GM21737 (cell line): ENCODE measurements around the gene SULT2B1.
"Not testable (repeated sequence)": the region's sequence is repeated elsewhere in the genome, so short reads cannot be mapped to it uniquely, and the experiment has no call there.

Source experiments
- ATAC-seq: cut with Tn5 transposase; IDR thresholded peaks from one replicate; pipeline ENCODE4 v1.9.1; 2021; ENCODE audit warnings: mild to moderate bottlenecking, moderate library complexity; ENCODE audit not compliant: unreplicated experiment

The SULT2B1 gene

DNA sequence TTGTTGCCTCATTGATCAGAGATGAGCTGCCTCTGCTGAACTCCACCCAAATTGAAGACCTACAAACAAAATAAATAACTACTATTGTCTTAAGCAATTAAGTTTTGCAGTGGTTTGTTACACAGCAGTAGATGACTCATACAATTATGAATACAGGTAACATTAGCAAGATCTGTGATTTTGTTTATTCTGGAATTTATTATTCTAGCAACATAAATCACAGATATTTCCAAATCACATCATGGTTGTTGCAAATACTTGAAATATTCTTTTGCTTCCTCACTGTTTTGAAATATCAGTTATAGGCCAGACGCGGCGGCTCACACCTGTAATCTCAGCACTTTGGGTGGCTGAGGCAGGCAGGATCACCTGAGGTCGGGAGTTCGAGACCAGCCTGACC lies 27.2 kb upstream of the SULT2B1 start:
- no peak for ATAC-seq

DNA sequence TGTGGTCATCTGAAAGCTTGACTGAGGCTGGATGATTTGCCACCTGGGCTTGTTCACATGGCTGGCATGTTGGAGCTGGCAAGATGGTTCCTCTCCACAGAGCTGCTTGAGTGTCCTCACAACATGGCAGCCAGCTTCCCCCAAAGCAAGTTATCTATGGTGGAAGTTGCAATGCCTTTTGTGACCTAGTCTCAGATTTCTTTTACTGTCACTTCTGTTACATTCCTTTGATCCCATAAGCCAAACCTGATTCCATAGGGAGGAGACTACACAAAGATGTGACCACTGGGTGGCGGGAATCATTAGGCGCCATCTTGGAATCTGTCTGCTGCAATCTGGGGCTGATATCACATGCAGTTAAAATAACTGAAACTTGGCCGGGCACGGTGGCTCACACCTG lies 22.8 kb upstream of the SULT2B1 start:
- ATAC-seq, result no peak

DNA sequence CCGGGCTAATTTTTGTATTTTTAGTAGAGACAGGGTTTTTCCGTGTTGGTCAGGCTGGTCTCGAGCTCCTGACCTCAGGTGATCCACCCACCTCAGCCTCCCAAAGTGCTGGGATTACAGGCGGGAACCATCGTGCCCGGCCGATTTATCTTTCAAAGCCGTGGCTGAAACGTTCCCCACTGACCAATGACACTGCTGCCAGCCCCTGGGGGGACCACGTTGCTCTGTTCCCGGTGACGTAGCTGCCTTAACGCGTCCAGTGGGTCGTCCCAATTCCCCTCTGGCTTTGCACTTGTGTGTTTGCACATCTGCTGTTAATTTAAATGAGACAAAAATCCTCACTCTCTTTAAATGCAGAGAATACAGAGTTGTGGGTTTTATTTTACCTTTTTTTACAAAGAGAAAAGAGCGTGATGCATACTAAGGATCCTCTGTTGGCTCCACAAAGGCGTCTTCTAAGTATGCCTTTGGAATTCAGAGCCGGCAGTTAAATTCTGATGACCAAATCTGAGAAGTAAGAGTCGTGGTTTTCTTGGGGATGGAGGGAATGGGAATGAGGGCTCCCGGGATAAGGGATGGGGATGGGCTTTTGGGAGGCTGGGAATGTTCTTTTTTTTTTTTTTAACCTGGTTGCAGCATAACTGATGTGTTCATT lies 21.8 kb upstream of the SULT2B1 start:
- no peak for ATAC-seq

DNA sequence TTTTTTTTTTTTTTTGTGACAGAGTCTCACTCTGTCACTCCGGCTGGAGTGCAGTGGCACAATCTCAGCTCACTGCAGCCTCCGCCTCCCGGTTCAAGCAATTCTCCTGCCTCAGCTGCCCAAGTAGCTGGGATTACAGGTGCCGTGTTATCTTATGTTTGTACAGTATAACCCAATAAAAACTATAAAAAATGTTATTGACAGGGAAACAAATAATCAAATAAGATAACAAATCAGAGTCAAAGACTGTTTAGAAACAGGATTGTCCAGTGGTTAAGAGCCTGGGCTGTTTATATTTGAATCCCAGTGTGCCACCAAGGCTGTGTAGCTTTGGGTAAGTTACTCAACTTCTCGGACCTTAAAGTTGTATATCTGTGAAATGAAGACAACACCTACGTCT lies 21.2 kb upstream of the SULT2B1 start:
- ATAC-seq, result no peak

DNA sequence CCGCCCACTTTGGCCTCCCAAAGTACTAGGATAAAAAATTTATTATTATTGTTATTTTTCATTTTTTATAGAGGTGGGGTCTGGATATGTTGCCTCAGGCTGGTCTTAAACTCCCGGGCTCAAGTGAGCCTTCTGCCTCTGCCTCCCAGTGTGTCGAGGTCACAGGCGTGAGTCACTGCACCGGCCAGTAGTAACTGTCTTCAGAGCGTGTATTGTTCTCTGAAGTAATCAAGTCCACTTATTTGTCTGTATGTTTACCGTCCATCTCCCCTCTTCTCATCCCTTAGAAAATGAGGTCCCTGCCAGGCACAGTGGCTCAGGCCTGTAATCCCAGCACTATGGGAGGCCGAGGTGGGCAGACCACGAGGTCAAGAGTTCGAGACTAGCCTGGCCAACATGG lies 18.2 kb upstream of the SULT2B1 start:
- no peak for ATAC-seq

DNA sequence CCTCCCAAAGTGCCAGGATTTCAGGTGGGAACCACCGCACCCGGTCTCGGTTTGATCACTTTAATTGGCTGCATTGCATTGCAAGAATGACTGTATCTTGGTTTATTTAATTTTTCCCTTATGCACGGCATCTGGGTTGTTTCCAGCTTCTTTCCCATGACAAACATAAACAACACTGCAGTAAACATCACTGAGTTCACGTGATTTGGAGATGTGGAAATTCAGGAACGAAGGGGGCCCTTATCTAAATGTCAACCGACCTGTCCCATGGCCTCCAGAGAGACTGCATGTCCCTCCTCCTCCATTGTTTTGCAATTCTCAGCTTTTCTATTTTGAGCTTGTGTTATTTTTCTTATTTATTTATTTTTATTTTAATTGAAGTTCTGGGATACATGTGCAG lies 14.4 kb upstream of the SULT2B1 start:
- ATAC-seq, result no peak

DNA sequence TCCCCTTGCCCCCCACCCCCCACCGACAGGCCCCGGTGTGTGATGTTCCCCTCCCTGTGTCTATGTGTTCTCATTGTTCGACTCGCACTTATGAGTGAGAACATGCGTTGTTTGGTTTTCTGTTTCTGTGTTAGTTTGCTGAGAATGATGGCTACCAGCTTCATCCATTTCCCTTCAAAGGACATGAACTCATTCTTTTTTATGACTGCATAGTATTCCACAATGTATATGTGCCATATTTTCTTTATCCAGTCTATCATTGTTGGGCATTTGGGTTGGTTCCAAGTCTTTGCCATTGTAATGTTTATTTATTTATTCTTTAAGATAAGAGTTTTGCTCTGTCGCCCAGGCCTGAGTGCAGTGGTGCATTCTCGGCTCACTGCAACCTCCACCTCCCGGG lies 13.9 kb upstream of the SULT2B1 start:
- ATAC-seq, result not testable (repeated sequence)

DNA sequence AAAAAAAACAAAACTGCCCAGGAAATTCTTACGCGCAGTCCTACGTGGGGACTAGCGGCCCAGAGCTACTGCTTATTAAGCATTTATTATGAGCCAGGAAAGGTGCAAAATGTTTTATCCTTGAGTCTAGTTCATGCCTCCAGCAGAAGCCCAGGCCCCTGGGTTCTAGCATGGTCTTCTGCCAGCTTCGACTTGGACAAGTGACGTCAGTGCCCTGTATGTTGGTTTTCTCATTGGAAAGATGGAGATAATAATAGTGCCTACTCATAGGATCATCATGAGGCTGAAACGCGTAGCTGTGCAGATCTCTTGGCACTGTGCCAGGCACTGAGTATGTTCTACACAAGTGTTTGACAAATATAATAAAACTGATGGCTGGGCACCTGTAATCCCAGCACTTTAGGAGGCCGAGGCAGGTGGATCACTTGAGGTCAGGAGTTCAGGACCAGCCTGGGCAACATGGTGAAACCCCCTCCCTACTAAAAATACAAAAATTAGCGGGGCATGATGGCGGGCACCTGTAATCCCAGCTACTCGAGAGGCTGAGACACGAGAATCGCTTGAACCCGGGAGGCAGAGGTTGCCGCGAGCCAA lies 12.4 kb upstream of the SULT2B1 start:
- ATAC-seq, result no peak

DNA sequence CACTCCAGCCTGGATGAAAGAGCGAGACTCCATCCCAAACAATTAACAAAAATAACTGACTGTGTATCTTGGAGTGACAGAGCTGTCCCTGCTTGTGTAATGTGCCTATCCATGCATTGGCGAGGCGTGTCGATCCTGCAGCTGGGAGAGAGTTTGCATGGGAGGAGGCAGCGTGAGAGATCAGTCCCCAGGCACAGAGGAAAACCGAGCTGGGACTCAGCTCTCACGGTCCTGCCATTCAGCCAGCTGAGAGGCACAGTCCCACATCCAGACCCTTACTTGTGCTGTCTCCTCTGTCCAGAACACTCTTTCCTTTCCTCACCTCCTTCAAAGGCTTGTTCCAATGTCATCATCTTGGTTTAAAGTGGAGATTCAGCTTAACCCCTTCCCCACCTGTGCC lies 11.9 kb upstream of the SULT2B1 start:
- no peak for ATAC-seq

DNA sequence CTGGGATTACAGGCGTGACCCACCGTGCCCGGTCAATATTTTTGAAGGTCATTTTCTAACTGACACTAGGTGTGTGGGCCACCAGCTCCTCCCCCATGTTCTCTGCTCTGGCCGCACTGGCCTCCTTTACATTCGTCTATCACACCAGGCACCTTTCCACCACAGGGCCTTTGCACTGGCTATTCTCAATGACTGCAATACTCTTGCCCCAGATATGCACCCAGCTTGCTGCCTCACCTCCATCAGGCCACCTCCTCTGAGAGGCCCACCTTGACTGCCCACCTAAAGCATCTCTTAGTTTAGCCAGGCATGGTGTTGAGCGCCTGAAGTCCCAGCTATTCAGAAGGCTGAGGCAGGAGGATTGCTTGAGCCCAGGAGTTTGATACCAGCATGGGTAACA lies 10.2 kb upstream of the SULT2B1 start:
- ATAC-seq, result no peak

DNA sequence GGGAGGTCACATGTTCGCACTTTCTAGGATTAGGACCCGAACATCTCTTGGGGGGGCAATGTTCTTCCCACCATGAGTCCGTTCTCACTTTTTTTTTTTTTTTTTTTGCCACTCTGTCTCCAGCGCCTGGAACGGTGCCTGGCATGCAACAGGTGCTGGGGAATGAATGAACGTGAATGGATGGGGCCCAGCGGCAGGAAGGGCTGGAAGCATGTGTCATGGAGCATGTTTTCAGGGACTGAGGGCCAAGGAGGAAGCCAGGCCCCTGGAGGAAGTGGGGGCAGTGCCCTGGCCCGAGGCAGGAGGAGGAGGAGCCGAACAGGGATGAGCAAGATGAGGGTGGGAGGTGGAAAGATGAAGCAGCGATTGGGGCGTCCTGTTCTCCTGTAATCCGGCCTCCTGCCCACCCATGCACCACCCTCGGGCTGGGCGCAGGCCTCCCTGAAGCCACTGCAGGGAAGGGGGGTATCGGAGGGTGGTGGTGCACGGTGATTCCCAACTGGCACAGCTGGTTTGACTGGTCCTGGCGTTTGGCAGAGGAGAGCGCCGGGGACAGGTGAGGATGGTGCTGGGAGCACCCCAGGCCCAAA lies 8.8 kb upstream of the SULT2B1 start:
- no peak for ATAC-seq

DNA sequence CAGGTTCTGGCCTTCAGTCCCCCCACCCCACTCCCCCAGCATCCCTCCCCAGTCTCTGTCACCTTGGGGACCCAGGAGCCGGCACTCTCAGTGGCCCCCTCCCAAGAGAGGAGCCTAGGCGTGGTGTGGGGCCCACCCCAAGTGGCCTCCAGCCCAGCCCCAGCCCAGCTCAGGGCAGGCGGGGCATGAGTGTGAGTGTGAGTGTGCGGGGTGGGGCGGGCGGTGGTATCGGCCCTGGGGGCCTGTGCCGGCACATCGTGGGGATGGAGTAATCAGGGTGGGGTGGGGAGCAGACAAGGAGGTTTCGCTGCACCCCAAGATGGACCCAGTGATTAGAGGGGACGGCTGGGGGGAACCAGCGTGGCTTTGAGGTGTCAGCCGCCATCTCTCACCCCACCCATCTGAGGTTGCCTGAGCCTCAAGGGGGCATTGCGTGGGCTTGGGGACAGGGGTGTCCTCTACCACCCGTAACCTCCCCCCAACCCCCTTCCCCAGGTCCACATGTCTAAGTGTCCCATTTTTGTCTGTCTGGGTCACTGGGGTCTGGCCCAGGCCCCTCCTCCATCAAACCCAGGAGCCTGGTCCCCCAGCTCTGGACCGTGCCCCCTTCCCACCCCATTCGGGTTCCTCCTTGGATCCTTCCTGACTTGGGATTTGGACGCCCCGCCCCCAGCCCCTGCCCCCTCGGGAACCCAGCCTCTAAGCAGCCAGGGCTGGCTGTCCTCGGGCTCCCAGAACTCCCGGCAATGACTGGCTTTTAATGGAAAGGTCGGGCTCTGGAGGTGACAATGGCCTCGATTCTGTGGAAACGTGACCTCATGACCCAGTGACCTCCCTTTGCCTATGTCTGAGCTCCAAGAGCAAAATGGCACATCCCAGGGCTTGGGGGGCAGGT lies 6.9 kb upstream of the SULT2B1 start:
- no peak for ATAC-seq

DNA sequence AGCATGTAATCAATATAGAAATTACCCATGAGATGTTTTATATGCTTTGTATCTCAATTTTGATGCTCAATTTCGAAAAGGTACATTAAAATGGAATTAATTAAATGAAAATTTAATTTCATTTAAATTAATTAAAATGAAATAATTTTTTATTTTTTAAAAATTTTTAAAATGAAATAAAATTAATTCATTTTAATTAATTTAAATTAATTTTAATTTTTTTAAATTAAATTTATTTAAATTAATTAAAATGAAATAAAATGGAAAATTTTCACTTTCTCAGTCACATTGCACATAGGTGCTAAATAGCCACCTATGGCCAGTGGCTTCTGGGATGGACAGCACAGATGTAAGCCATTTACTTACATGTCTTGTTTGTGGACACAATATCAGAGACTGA lies 4.2 kb upstream of the SULT2B1 start:
- no peak for ATAC-seq

DNA sequence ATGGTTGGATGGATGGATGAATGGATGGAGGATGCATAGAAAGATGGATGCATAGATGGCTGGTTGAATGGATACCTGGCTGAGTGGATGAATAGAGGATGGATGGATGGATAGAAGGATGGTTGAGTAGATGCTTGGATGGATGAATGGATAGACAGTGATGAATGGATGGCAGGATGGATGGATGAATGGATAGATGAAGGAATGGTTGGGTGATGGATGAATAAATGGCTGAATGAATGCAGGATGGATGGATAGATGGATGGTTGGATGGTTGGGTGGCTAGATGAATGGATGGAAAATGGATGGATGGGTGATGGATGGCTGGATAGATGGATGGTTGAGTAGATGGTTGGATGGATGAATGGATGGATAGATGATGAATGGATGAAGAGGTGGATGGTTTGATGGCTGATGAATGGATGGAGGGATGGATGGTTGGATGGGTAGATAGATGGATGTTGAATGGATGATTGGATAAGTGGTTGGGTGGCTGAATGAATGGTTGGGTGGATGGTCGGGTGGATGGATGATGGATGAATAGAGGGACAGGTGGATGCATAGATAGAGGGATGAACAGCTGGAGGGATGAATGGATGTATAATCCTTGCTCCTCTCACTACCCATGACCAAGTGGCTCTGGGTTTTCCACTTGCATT lies 3.6 kb upstream of the SULT2B1 start:
- no peak for ATAC-seq

DNA sequence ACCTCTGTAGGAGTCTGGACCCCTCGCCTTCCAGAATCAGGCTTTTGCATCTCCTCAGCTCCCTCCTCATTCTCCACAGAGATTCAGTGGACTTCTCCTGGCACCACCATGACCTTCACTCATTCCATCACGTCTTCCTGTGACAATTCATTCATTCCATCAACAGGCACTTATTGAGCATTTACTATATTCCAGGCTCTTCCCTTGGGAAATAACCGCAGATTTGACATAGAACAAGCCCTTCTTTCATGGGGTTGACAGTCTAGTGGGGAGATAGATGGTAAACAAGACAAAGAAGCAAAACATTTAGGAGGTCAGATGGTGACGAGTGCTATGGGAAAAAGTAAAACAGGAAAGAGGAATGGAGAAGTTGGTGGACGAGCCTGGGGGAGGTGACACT lies 2.6 kb upstream of the SULT2B1 start:
- no peak for ATAC-seq

DNA sequence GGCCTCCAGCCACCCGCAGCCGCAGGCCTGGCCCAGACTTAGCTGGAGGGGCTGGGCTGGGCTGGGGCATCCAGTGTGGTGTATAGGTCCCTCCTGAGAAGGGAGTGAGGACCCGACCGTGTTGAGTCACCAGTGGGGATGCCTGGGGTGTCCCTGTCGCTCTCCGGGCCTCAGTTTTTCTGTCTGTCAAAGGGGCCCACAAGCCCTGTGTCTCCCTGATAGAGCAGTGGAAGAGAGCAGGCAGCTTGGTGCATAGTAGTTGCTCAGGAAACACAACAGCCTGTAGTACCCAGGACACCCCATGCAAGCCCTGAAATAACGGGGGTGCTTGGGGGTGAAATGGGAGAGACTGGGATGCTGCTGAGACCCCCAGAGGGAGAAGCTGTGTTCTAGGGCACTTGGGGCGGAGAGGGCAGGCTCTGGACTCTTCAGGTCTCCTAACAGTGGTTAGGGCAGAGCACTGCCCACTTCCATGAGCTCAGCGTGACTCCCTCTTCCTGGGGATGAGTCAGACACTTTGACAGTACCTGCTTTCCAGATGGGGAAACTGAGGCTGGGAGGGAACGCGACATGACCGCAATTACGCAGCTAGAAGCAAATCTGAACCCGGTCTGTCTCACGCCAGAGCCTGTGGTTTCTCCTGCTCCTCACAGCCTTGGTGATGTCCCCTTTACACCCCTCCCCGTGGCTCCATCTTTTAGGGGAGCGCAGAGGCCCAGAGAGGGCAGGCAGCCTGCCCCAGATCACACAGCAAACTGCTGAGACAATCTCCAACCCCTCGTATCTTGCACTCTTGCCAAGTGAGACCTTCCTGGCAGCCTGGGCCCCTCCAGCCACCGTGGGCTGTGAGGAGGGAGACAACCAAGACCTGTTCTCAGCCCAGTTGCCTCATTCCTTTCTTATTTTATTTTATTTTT lies 692 bp downstream of the SULT2B1 start:
- no peak for ATAC-seq

DNA sequence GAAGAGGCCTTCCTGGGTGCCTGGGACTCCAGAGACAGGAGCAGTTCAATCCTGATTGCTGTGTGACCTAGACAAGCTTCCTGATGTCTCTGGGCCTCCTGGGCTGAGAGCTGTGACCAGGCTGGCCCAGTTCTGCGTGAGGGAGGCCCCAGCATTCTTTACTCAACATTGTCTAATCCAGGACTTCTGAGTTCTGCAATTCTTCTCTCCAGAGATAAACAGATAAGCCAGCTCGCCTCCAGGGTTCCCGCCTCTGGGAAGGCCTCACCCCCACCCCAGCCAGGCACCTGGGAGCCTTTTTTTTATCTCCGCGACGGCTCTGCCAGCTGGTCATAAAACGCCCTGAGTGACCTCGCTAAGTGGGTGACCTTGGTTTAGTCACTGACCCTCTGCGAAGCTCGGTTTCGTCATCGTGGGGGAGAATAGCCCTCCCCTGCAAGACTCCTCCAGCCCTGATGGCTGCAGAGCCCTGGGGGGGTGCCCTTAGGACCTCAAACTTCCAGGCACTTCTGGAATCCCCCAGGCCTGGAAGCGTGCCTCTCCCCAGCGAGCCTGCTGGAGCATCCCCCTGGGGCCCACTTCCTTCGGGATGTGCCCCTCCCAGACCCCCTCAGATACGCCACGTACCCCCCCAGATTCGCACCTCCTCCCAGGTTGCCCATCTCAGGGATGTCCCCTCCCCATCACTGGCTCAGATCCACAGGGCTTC lies 1.9 kb downstream of the SULT2B1 start:
- no peak for ATAC-seq

DNA sequence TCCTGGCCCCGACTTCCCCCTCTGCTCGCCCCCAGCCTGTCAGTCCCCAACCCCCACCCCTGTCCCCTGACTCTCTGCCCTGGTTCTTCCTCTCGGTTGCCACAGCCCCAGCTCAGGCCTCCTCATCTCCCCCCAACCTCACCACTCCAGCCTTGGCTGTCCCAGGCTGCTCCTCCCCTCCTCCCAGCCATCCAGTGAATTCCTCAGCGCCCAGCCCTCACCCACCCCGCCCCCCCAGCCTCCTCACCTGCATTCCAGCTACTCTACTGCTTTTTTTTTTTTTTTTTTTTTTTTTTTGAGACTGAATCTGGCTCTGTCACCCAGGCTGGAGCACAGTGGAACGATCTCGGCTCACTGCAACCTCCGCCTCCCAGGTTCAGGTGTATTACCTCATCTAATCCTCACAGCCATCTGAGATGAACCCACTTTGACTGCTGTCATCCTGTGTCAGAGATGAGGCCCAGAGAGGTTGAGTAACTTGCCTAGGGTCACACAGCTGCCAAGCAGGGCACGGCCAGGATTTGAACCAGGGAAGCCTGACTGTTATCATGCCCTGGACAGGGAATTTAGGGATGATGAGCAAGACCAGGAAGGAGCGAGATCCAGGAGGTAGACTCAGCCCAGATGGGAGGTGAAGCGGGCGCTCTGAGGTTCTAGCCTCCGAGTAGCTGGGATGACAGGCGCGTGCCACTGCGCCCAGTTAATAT lies 2.6 kb downstream of the SULT2B1 start:
- no peak for ATAC-seq

DNA sequence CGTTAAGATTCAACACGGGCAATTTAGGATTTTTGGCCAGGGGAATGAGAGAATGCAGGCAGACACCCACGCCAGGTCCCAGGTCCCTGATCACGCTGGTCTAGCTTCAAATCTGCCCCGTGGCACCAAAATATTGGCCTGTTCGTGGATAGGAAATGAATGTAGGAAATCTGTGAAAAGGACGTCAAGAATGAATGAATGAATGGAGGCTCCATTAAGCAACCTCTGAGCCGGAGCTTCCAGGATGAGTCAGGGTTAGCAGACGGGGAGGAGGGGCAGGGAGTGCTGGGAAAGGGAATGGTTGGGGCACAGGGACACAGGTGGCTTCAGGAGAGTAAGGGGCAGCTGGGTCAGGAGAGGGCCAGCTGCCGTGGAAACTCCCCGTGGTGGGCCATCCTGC lies 4.2 kb downstream of the SULT2B1 start:
- no peak for ATAC-seq
